ENCODE data around the gene ELL. TPM values are rescaled to one million over a fixed set of nuclear protein-coding genes. Genes with fewer than 3 reads are reported as not detected.

The ELL gene
- total RNA-seq, 1 donor from 2014 or later, result 24.5 TPM

- H3K27me3 ChIP-seq (ENCODE audit: control insufficient read depth in 3 of 3, insufficient read depth in 3 of 3, low read length in 3 of 3), result no peaks in the 10 kb centered on the region
- peak overlapping the region; percentile 8 to 79 (median 23) for H3K9ac ChIP-seq (ENCODE audit: low read depth in 1 of 3, low read length in 3 of 3)
- H3K4me1 ChIP-seq (ENCODE audit: control insufficient read depth in 3 of 3, insufficient read depth in 3 of 3, low read length in 3 of 3), result peaks cover 88 to 89% (median 89%) of the 10 kb centered on the region in 3 donors
- H3K27ac ChIP-seq (ENCODE audit: low read depth, low read length), result peak overlapping the region; percentile 95
- no peak overlapping the region for H3K4me3 ChIP-seq (ENCODE audit: low read length in 3 of 3)
- H3K9me3 ChIP-seq (ENCODE audit: control insufficient read depth in 3 of 3, low read length in 3 of 3), result no peaks in the 10 kb centered on the region
- peaks cover 4 to 18% (median 15%) of the 10 kb centered on the region in 3 donors for H3K36me3 ChIP-seq (ENCODE audit: control insufficient read depth in 3 of 3, insufficient read depth in 3 of 3, low read length in 3 of 3)
These were observed 55.9 kb downstream of the ELL start for GRCh38 chr19:18465964-18466339.

- Histone ChIP-seq H3K9me3 (ENCODE audit: control insufficient read depth in 3 of 3, low read length in 3 of 3) (no peaks in the 10 kb centered on the region), H3K27me3 (ENCODE audit: control insufficient read depth in 3 of 3, insufficient read depth in 3 of 3, low read length in 3 of 3) (no peaks in the 10 kb centered on the region), H3K4me1 (ENCODE audit: control insufficient read depth in 3 of 3, insufficient read depth in 3 of 3, low read length in 3 of 3) (peaks cover 89 to 90% (median 89%) of the 10 kb centered on the region in 3 donors), H3K9ac (ENCODE audit: low read depth in 1 of 3, low read length in 3 of 3) (peak overlapping the region; percentile 68 to 79 (median 72)), H3K27ac (ENCODE audit: low read depth, low read length) (peak overlapping the region; percentile 95), H3K4me3 (ENCODE audit: low read length in 3 of 3) (peak overlapping the region; percentile 23 to 52 (median 31)), H3K36me3 (ENCODE audit: control insufficient read depth in 3 of 3, insufficient read depth in 3 of 3, low read length in 3 of 3) (peaks cover 4 to 20% (median 17%) of the 10 kb centered on the region in 3 donors)
These were observed 56.5 kb downstream of the ELL start for GRCh38 chr19:18465214-18465963.

- H3K4me1 ChIP-seq (ENCODE audit: control insufficient read depth in 3 of 3, insufficient read depth in 3 of 3, low read length in 3 of 3), result peaks cover 86 to 90% (median 89%) of the 10 kb centered on the region in 3 donors
These were observed 57.2 kb downstream of the ELL start for GRCh38 chr19:18464646-18465045.

GRCh38 chr19:18461471-18461870, 60.4 kb downstream of the ELL start:
- peaks cover 4 to 25% (median 25%) of the 10 kb centered on the region in 3 donors for H3K36me3 ChIP-seq (ENCODE audit: control insufficient read depth in 3 of 3, insufficient read depth in 3 of 3, low read length in 3 of 3)
- H3K4me3 ChIP-seq (ENCODE audit: low read length in 3 of 3), result peak overlapping the region in 2 of 3 donors; percentile 6 to 29
- H3K27ac ChIP-seq (ENCODE audit: low read depth, low read length), result peak overlapping the region; percentile 95
- H3K9ac ChIP-seq (ENCODE audit: low read depth in 1 of 3, low read length in 3 of 3), result peak overlapping the region in 2 of 3 donors; percentile 29 to 79
- H3K4me1 ChIP-seq (ENCODE audit: control insufficient read depth in 3 of 3, insufficient read depth in 3 of 3, low read length in 3 of 3), result peaks cover 82 to 92% (median 91%) of the 10 kb centered on the region in 3 donors
- H3K27me3 ChIP-seq (ENCODE audit: control insufficient read depth in 3 of 3, insufficient read depth in 3 of 3, low read length in 3 of 3), result no peaks in the 10 kb centered on the region
- H3K9me3 ChIP-seq (ENCODE audit: control insufficient read depth in 3 of 3, low read length in 3 of 3), result no peaks in the 10 kb centered on the region

More at GRCh38 chr19:18464646-18465045, 57.2 kb downstream of the ELL start:
- H3K27me3 ChIP-seq (ENCODE audit: control insufficient read depth in 3 of 3, insufficient read depth in 3 of 3, low read length in 3 of 3), result no peaks in the 10 kb centered on the region
- peak overlapping the region; percentile 68 to 79 (median 72) for H3K9ac ChIP-seq (ENCODE audit: low read depth in 1 of 3, low read length in 3 of 3)
- peak overlapping the region; percentile 23 to 52 (median 31) for H3K4me3 ChIP-seq (ENCODE audit: low read length in 3 of 3)
- peak overlapping the region; percentile 95 for H3K27ac ChIP-seq (ENCODE audit: low read depth, low read length)
- no peaks in the 10 kb centered on the region for H3K9me3 ChIP-seq (ENCODE audit: control insufficient read depth in 3 of 3, low read length in 3 of 3)
- peaks cover 4 to 21% (median 18%) of the 10 kb centered on the region in 3 donors for H3K36me3 ChIP-seq (ENCODE audit: control insufficient read depth in 3 of 3, insufficient read depth in 3 of 3, low read length in 3 of 3)

GRCh38 chr19:18460900-18461299, 61.0 kb downstream of the ELL start:
- Histone ChIP-seq H3K27ac (ENCODE audit: low read depth, low read length) (peak overlapping the region; percentile 95), H3K27me3 (ENCODE audit: control insufficient read depth in 3 of 3, insufficient read depth in 3 of 3, low read length in 3 of 3) (no peaks in the 10 kb centered on the region), H3K9ac (ENCODE audit: low read depth in 1 of 3, low read length in 3 of 3) (peak overlapping the region; percentile 29 to 79 (median 57)), H3K4me3 (ENCODE audit: low read length in 3 of 3) (peak overlapping the region; percentile 6 to 60 (median 7)), H3K4me1 (ENCODE audit: control insufficient read depth in 3 of 3, insufficient read depth in 3 of 3, low read length in 3 of 3) (peaks cover 76 to 92% (median 91%) of the 10 kb centered on the region in 3 donors), H3K36me3 (ENCODE audit: control insufficient read depth in 3 of 3, insufficient read depth in 3 of 3, low read length in 3 of 3) (peaks cover 7 to 30% (median 26%) of the 10 kb centered on the region in 3 donors), H3K9me3 (ENCODE audit: control insufficient read depth in 3 of 3, low read length in 3 of 3) (no peaks in the 10 kb centered on the region)

- peaks cover 50 to 70% (median 66%) of the 10 kb centered on the region in 3 donors for H3K4me1 ChIP-seq (ENCODE audit: control insufficient read depth in 3 of 3, insufficient read depth in 3 of 3, low read length in 3 of 3)
- H3K36me3 ChIP-seq (ENCODE audit: control insufficient read depth in 3 of 3, insufficient read depth in 3 of 3, low read length in 3 of 3), result peaks cover 7 to 29% (median 23%) of the 10 kb centered on the region in 3 donors
- H3K27me3 ChIP-seq (ENCODE audit: control insufficient read depth in 3 of 3, insufficient read depth in 3 of 3, low read length in 3 of 3), result no peaks in the 10 kb centered on the region
- peak overlapping the region; percentile 95 for H3K27ac ChIP-seq (ENCODE audit: low read depth, low read length)
- H3K4me3 ChIP-seq (ENCODE audit: low read length in 3 of 3), result no peak overlapping the region
- peak overlapping the region; percentile 27 to 66 (median 54) for H3K9ac ChIP-seq (ENCODE audit: low read depth in 1 of 3, low read length in 3 of 3)
- H3K9me3 ChIP-seq (ENCODE audit: control insufficient read depth in 3 of 3, low read length in 3 of 3), result no peaks in the 10 kb centered on the region
These were observed 64.2 kb downstream of the ELL start for GRCh38 chr19:18457483-18458331.

- Histone ChIP-seq H3K4me1 (ENCODE audit: control insufficient read depth in 3 of 3, insufficient read depth in 3 of 3, low read length in 3 of 3) (peaks cover 49 to 71% (median 62%) of the 10 kb centered on the region in 3 donors), H3K9ac (ENCODE audit: low read depth in 1 of 3, low read length in 3 of 3) (peak overlapping the region; percentile 27 to 66 (median 54)), H3K36me3 (ENCODE audit: control insufficient read depth in 3 of 3, insufficient read depth in 3 of 3, low read length in 3 of 3) (peaks cover 8 to 31% (median 26%) of the 10 kb centered on the region in 3 donors), H3K4me3 (ENCODE audit: low read length in 3 of 3) (no peak overlapping the region), H3K9me3 (ENCODE audit: control insufficient read depth in 3 of 3, low read length in 3 of 3) (no peaks in the 10 kb centered on the region), H3K27ac (ENCODE audit: low read depth, low read length) (peak overlapping the region; percentile 95), H3K27me3 (ENCODE audit: control insufficient read depth in 3 of 3, insufficient read depth in 3 of 3, low read length in 3 of 3) (no peaks in the 10 kb centered on the region)
These were observed 64.9 kb downstream of the ELL start for GRCh38 chr19:18456974-18457373.

GRCh38 chr19:18456279-18456678, 65.6 kb downstream of the ELL start:
- H3K4me1 ChIP-seq (ENCODE audit: control insufficient read depth in 3 of 3, insufficient read depth in 3 of 3, low read length in 3 of 3), result peaks cover 42 to 71% (median 58%) of the 10 kb centered on the region in 3 donors
- peak overlapping the region; percentile 95 for H3K27ac ChIP-seq (ENCODE audit: low read depth, low read length)
- no peaks in the 10 kb centered on the region for H3K27me3 ChIP-seq (ENCODE audit: control insufficient read depth in 3 of 3, insufficient read depth in 3 of 3, low read length in 3 of 3)
- peaks cover 8 to 32% (median 23%) of the 10 kb centered on the region in 3 donors for H3K36me3 ChIP-seq (ENCODE audit: control insufficient read depth in 3 of 3, insufficient read depth in 3 of 3, low read length in 3 of 3)
- H3K9me3 ChIP-seq (ENCODE audit: control insufficient read depth in 3 of 3, low read length in 3 of 3), result no peaks in the 10 kb centered on the region
- H3K4me3 ChIP-seq (ENCODE audit: low read length in 3 of 3), result no peak overlapping the region
- peak overlapping the region; percentile 20 to 66 (median 45) for H3K9ac ChIP-seq (ENCODE audit: low read depth in 1 of 3, low read length in 3 of 3)

GRCh38 chr19:18453269-18454024, 68.4 kb downstream of the ELL start:
- no peaks in the 10 kb centered on the region for H3K27me3 ChIP-seq (ENCODE audit: control insufficient read depth in 3 of 3, insufficient read depth in 3 of 3, low read length in 3 of 3)
- H3K9me3 ChIP-seq (ENCODE audit: control insufficient read depth in 3 of 3, low read length in 3 of 3), result no peaks in the 10 kb centered on the region
- no peak overlapping the region for H3K4me3 ChIP-seq (ENCODE audit: low read length in 3 of 3)
- peak overlapping the region in 1 of 3 donors; percentile 8 for H3K9ac ChIP-seq (ENCODE audit: low read depth in 1 of 3, low read length in 3 of 3)
- peaks cover 26 to 55% (median 38%) of the 10 kb centered on the region in 3 donors for H3K4me1 ChIP-seq (ENCODE audit: control insufficient read depth in 3 of 3, insufficient read depth in 3 of 3, low read length in 3 of 3)
- peak overlapping the region; percentile 2 for H3K27ac ChIP-seq (ENCODE audit: low read depth, low read length)
- peaks cover 26 to 43% (median 40%) of the 10 kb centered on the region in 3 donors for H3K36me3 ChIP-seq (ENCODE audit: control insufficient read depth in 3 of 3, insufficient read depth in 3 of 3, low read length in 3 of 3)
